Body of pancreas (tissue), 4 donors: ENCODE data around the gene CTBP1. TPM values are rescaled to one million over a fixed set of nuclear protein-coding genes. Genes with fewer than 3 reads are reported as not detected.

Experiments used
- ATAC-seq: fragments of 150-250 bp; one replicate; pipeline ENCODE4 v1.9.1; 2016
- DNase-seq, 4 donors: peaks; one replicate each; pipeline ENCODE4 v3.0.0-alpha.2; 2019
- H3K27ac ChIP-seq, 4 donors: fragments of 200-600 bp; sonication (generic); 1 replicate in 3 of 4; 2 replicates in 1 of 4; pipeline versions ENCODE4 v1.5.1 to v1.6.1; 2016 to 2019; ENCODE audit warnings: mild to moderate bottlenecking in 1 of 4, mixed read lengths in 1 of 4, moderate library complexity in 1 of 4
- H3K27me3 ChIP-seq, 2 donors: fragments of 200-600 bp; sonication (generic); one replicate each; pipeline ENCODE4 v1.6.0; 2016; ENCODE audit warnings: mild to moderate bottlenecking in 1 of 2
- H3K36me3 ChIP-seq, 2 donors: fragments of 200-600 bp; sonication (generic); replicated peaks in 1 of 2; 2 replicates each; pipeline ENCODE4 v1.5.1; 2016; ENCODE audit warnings: low read depth in 2 of 2; ENCODE audit not compliant: insufficient read depth in 1 of 2
- H3K4me1 ChIP-seq: fragments of 200-600 bp; sonication (generic); one replicate; pipeline ENCODE4 v1.6.0; 2016
- H3K4me3 ChIP-seq, 2 donors: fragments of 200-600 bp; sonication (generic); 1 replicate in 1 of 2; 2 replicates in 1 of 2; pipeline ENCODE4 v1.5.1; 2016 to 2019
- H3K9me3 ChIP-seq, 3 donors: fragments of 200-600 bp; sonication (generic); 1 replicate in 2 of 3; 2 replicates in 1 of 3; pipeline ENCODE4 v1.5.1; 2016
- CTCF ChIP-seq, 7 experiments: fragments of 450-650 bp in 4 of 7; fragments of 200-600 bp in 3 of 7; sonication (generic) in 3 of 7; IDR thresholded peaks; one replicate each; pipeline ENCODE4 v1.5.1; 2016 to 2019; ENCODE audit warnings: antibody characterized with exemption in 7 of 7
- POLR2A ChIP-seq, 3 donors: fragments of 450-650 bp; IDR thresholded peaks; one replicate each; pipeline ENCODE4 v1.6.1; 2016; ENCODE audit warnings: antibody characterized with exemption in 3 of 3, mild to moderate bottlenecking in 2 of 3
- WGBS, 2 donors: methylation state at CpG; one replicate each; pipeline ENCODE4 v1.1.5; 2017; 5-methylcytosine and 5-hydroxymethylcytosine counted together
- intact Hi-C: fragments of 100-400 bp; cut with DNase I; formaldehyde crosslinking; loops from one replicate; pipeline ENCODE4 v1.15.1; 2023
- total RNA-seq, 2 donors: library from RNA; depleted of rRNA; stranded (reverse); fragments of >200 nt; gene quantifications; one replicate each; pipeline ENCODE4 v1.1.0, GENCODE V29; 2016

CTBP1 gene
- total RNA-seq, 2 donors from 2014 or later = 148 to 458 TPM

DNA sequence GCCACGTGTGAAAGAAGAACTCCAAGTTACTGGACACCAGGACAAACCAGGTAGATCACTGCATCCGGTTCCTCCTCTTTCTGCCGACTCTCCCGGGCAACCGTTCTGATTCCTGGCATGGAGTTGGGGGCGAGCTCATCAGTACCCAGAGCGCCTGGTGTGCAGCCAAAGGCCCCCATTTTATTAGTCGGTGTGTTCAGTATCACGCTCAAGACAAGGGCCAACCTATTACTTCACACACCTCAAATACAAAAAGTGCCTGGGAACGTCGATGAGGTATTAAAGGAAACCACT lies 2.8 kb upstream of the CTBP1 start:
- intact Hi-C loops = loop anchor here (5.0 kb wide), 1 partner anchor 91 kb away; no protein-coding TSS in a partner anchor
- 95 to 97% methylated on average over 10 to 11 of the region's 11 CpGs for WGBS, 2 donors
- no peak overlapping the region for H3K4me3 ChIP-seq
- no peak for ATAC-seq
- no peaks in the 10 kb centered on the region for H3K27me3 ChIP-seq
- H3K36me3 ChIP-seq = no peaks in the 10 kb centered on the region
- TF ChIP-seq POLR2A (IDR thresholded peaks at IDR 0.05) (no peak), CTCF (IDR thresholded peaks at IDR 0.05) (no peak)
- no peak overlapping the region for H3K27ac ChIP-seq
- H3K9me3 ChIP-seq = no peaks in the 10 kb centered on the region
- no peak for DNase-seq
- peaks cover 28% of the 10 kb centered on the region for H3K4me1 ChIP-seq

DNA sequence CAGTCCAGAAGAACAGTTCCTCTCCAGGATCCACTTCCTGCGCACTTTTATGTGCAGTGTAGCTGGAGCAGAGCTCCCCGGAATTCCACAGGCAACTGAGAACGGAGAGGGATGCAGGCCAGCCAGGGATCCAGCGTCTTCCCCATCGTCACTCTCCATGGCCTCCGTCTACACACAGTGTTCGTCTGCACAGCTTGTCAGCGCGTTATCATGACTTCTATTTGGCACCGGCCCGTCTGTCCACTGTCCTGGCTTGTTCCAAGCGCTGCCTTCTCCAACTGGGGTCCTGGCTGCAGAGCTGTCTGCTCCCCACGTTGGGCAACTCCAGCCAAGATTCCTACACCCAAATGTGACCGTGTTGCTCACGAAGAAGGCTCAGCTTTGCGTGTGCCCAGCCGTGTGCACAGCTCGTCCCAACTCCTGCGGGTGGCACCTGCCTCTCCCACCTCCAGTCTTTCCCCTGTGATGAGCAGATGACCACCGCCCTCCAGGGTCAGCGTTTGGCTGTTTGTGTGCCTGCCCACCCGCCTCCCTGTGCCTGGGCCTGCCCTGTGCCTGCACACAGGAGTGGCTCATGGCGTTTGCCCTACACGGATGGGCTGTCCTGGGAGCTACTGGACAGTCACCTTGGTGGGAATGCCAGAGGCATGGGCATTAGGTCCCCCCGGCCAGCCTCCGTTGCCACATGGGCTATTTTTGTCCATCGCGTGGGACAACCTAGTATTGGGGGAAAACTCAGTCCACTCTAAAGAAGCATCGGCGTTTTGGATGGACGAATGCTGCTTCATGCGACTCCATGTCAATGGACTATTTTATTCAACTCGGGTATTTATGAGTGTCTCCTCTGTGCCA lies 2.2 kb upstream of the CTBP1 start:
- intact Hi-C loops = loop anchor here (5.0 kb wide), 1 partner anchor 91 kb away; no protein-coding TSS in a partner anchor
- ATAC-seq = no peak
- DNase-seq = peak in 1 of 4 donors; percentile 4
- Histone ChIP-seq H3K27me3 (no peaks in the 10 kb centered on the region), H3K4me1 (peaks cover 34% of the 10 kb centered on the region), H3K9me3 (no peaks in the 10 kb centered on the region), H3K36me3 (no peaks in the 10 kb centered on the region), H3K4me3 (no peak overlapping the region), H3K27ac (peak overlapping the region in 1 of 4 donors; percentile 97)
- no peak for TF ChIP-seq CTCF (IDR thresholded peaks at IDR 0.05)
- no peak for TF ChIP-seq POLR2A (IDR thresholded peaks at IDR 0.05)
- 97% methylated on average over 28 to 33 of the region's 33 CpGs for WGBS, 2 donors

- WGBS, 2 donors = 79 to 100% methylated on average over 3 to 7 of the region's 7 CpGs
- intact Hi-C loops = loop anchor here (5.0 kb wide), 1 partner anchor 92 kb away; no protein-coding TSS in a partner anchor
Observed at GRCh38 chr4:1250527-1250812, 1.5 kb upstream of the CTBP1 start.

DNA sequence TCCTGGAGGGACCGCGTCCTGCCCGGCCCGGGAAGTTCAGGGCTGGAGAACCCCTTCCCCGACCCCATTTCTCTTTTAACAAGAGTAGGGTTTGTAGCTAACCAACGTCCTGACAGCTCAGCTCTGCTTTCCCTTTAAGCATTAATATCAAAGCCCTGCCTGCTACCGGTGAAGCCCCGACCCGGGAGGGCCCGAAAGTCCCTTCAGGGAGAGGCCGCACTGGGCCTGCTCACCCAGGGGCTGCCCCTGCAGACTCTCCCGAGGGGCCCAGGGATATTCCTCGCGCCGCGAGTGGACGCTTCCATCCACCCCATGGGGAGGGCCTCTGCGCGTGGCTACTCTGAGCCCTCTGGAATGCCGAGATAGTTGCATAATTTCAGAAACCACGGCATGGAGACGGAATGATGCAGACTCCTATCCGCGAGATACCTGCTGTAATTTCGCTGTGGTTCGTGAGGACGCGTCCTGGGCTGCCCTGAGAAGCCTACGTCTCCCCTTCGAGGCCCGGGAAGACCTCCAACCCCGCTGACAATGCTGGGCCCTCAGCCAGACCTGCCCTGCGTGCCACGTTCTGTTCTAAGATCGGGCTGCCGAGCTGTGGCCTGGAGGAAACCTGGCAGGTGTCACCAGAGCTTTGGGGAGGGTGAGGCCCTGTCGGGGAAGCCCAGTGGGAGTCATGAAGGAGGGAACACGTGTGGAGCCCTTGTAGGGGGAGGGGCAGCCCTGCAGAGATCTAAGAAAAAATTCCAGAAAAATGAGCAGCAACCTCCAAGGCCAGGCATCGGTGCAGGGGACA lies 999 bp upstream of the CTBP1 start:
- 21 to 29% methylated on average over 7 to 39 of the region's 39 CpGs for WGBS, 2 donors
- H3K9me3 ChIP-seq = no peaks in the 10 kb centered on the region
- ATAC-seq = no peak
- H3K27ac ChIP-seq = peak overlapping the region; percentile 93 to 99 (median 98)
- no peaks in the 10 kb centered on the region for H3K36me3 ChIP-seq
- no peaks in the 10 kb centered on the region for H3K27me3 ChIP-seq
- TF ChIP-seq CTCF (IDR thresholded peaks at IDR 0.05) = no peak
- TF ChIP-seq POLR2A (IDR thresholded peaks at IDR 0.05) = peak in 2 of 3 donors; percentile 41 to 47
- intact Hi-C loops = loop anchor here (5.0 kb wide), 1 partner anchor 92 kb away; no protein-coding TSS in a partner anchor
- peak overlapping the region; percentile 25 to 32 for H3K4me3 ChIP-seq
- peaks cover 46% of the 10 kb centered on the region for H3K4me1 ChIP-seq
- DNase-seq = peak; percentile 46 to 54 (median 51)

More at GRCh38 chr4:1250527-1250812, 1.5 kb upstream of the CTBP1 start:
- no peak for DNase-seq
- Histone ChIP-seq H3K27ac (peak overlapping the region; percentile 93 to 99 (median 98)), H3K4me1 (peaks cover 40% of the 10 kb centered on the region), H3K27me3 (no peaks in the 10 kb centered on the region), H3K9me3 (no peaks in the 10 kb centered on the region), H3K4me3 (no peak overlapping the region), H3K36me3 (no peaks in the 10 kb centered on the region)
- TF ChIP-seq CTCF (IDR thresholded peaks at IDR 0.05) (no peak), POLR2A (IDR thresholded peaks at IDR 0.05) (no peak)
- ATAC-seq = no peak
